Colonic mucosa (tissue), 4 donors: ENCODE data around the gene PEX10. TPM values are rescaled to one million over a fixed set of nuclear protein-coding genes. Genes with fewer than 3 reads are reported as not detected.

Experiments used
- DNase-seq: peaks from one replicate; pipeline ENCODE4 v3.0.0-alpha.2; 2020
- H3K27ac ChIP-seq: fragments of 200-600 bp; one replicate; pipeline ENCODE4 v1.8.0; 2021
- H3K27me3 ChIP-seq: fragments of 200-600 bp; one replicate; pipeline ENCODE4 v1.8.0; 2021
- H3K36me3 ChIP-seq: fragments of 200-600 bp; one replicate; pipeline ENCODE4 v1.8.0; 2021
- H3K4me1 ChIP-seq: fragments of 200-600 bp; one replicate; pipeline ENCODE4 v1.8.0; 2021; ENCODE audit warnings: mild to moderate bottlenecking
- H3K4me3 ChIP-seq: fragments of 200-600 bp; one replicate; pipeline ENCODE4 v1.8.0; 2021
- H3K9ac ChIP-seq, 2 donors: one replicate each; pipeline ENCODE4 v1.7.0; 2013; ENCODE audit warnings: control low read depth in 2 of 2, low read depth in 2 of 2, low read length in 2 of 2
- H3K9me3 ChIP-seq: fragments of 200-600 bp; one replicate; pipeline ENCODE4 v1.8.0; 2021
- CTCF ChIP-seq: fragments of 200-600 bp; IDR thresholded peaks from one replicate; pipeline ENCODE4 v1.8.0; 2022; ENCODE audit warnings: antibody characterized with exemption, mild to moderate bottlenecking
- intact Hi-C: fragments of 100-400 bp; cut with DNase I; formaldehyde crosslinking; loops from one replicate; pipeline ENCODE4 v1.14.1; 2022
- total RNA-seq, 2 donors: library from RNA; stranded (reverse); fragmentation: NEBNext Ultra II Directional in 1 of 2; extraction: Animal tissue kit (Norgen Biotek cat#: 25700) in 1 of 2; gene quantifications; one replicate each; pipeline ENCODE4 v1.2.1, GENCODE V29; 2021
- donor health status: healthy.
- donor health status: DM: no; HTN: no; CAD: no.
- donor health status: DM: no; HTN: no; CAD: no.

Gene PEX10
- total RNA-seq, 2 donors from 2014 or later, result 15.0 to 22.7 TPM

GRCh38 chr1:2358651-2359640 is 53.4 kb downstream of the PEX10 start:
- intact Hi-C loops, result no loop called here
- no peak for TF ChIP-seq CTCF
- DNase-seq, result no peak
- H3K9ac ChIP-seq, result no peak overlapping the region
- no peaks in the 10 kb centered on the region for H3K27me3 ChIP-seq
- H3K4me3 ChIP-seq, result no peak overlapping the region
- H3K9me3 ChIP-seq, result no peaks in the 10 kb centered on the region
- H3K36me3 ChIP-seq, result no peaks in the 10 kb centered on the region
- no peaks in the 10 kb centered on the region for H3K4me1 ChIP-seq
- H3K27ac ChIP-seq, result no peak overlapping the region

GRCh38 chr1:2358072-2358471 is 54.3 kb downstream of the PEX10 start:
- H3K36me3 ChIP-seq, result no peaks in the 10 kb centered on the region
- no peak overlapping the region for H3K9ac ChIP-seq
- intact Hi-C loops, result no loop called here
- DNase-seq, result no peak
- no peak for TF ChIP-seq CTCF
- no peaks in the 10 kb centered on the region for H3K4me1 ChIP-seq
- H3K27me3 ChIP-seq, result no peaks in the 10 kb centered on the region
- H3K9me3 ChIP-seq, result no peaks in the 10 kb centered on the region
- H3K4me3 ChIP-seq, result no peak overlapping the region
- no peak overlapping the region for H3K27ac ChIP-seq

- H3K4me1 ChIP-seq, result no peaks in the 10 kb centered on the region
Measured at GRCh38 chr1:2356911-2357845, 55.2 kb downstream of the PEX10 start.

GRCh38 chr1:2356401-2356800 is 56.0 kb downstream of the PEX10 start:
- TF ChIP-seq CTCF, result no peak
- Histone ChIP-seq H3K36me3 (no peaks in the 10 kb centered on the region), H3K4me3 (no peak overlapping the region), H3K9me3 (no peaks in the 10 kb centered on the region), H3K4me1 (no peaks in the 10 kb centered on the region), H3K27ac (no peak overlapping the region), H3K27me3 (no peaks in the 10 kb centered on the region), H3K9ac (no peak overlapping the region)
- intact Hi-C loops, result no loop called here
- no peak for DNase-seq

More at GRCh38 chr1:2356911-2357845, 55.2 kb downstream of the PEX10 start:
- intact Hi-C loops, result no loop called here
- no peaks in the 10 kb centered on the region for H3K36me3 ChIP-seq
- H3K4me3 ChIP-seq, result no peak overlapping the region
- no peak for DNase-seq
- H3K27ac ChIP-seq, result no peak overlapping the region
- no peak overlapping the region for H3K9ac ChIP-seq
- no peak for TF ChIP-seq CTCF
- no peaks in the 10 kb centered on the region for H3K9me3 ChIP-seq
- H3K27me3 ChIP-seq, result no peaks in the 10 kb centered on the region
